A673 (cell line): Measurements from ENCODE around the gene ADD3. TPM values are rescaled to one million over a fixed set of nuclear protein-coding genes. Genes with fewer than 3 reads are reported as not detected.

Experiments
- BruUV-seq: library from RNA; stranded (reverse); fragments of 400-500 nt; replicated peaks from 2 replicates; lab custom pipeline; 2021; lab: Mats Ljungman, UMichigan
- CTCF ChIA-PET: fragments of 300-600 bp; sonication (Branson Sonifier 250); formaldehyde crosslinking; loops from one replicate; lab custom pipeline; 2022; ENCODE audit warnings: antibody characterized with exemption; lab: Charles Lee
- POLR2A ChIA-PET: fragments of 300-600 bp; sonication (Branson Sonifier 250); formaldehyde crosslinking; loops from one replicate; lab custom pipeline; 2022; ENCODE audit warnings: antibody characterized with exemption; ENCODE audit not compliant: low non-redundant PET; lab: Charles Lee
- DNase-seq: peaks from one replicate; pipeline ENCODE4 v3.0.0-alpha.2; 2015; ENCODE audit warnings: low spot score
- H3K27ac ChIP-seq: fragments of 200-600 bp; sonication (generic); 2 replicates; pipeline ENCODE4 v1.5.1; 2016; ENCODE audit warnings: mixed run types, low read depth, mild to moderate bottlenecking, mixed read lengths, antibody characterized with exemption, low read length; ENCODE audit not compliant: poor library complexity, severe bottlenecking
- H3K27me3 ChIP-seq: fragments of 200-600 bp; sonication (generic); replicated peaks from 2 replicates; pipeline ENCODE4 v1.6.1; 2017; ENCODE audit warnings: mixed run types, low read depth, mild to moderate bottlenecking, mixed read lengths, antibody characterized with exemption, low read length; ENCODE audit not compliant: insufficient read depth, poor library complexity
- H3K36me3 ChIP-seq: fragments of 200-600 bp; sonication (generic); 2 replicates; pipeline ENCODE4 v1.6.1; 2016; ENCODE audit warnings: mixed run types, mild to moderate bottlenecking, mixed read lengths, antibody characterized with exemption, low read length; ENCODE audit not compliant: insufficient read depth, poor library complexity, severe bottlenecking
- H3K4me1 ChIP-seq: fragments of 200-600 bp; sonication (generic); 2 replicates; pipeline ENCODE4 v1.6.1; 2017; ENCODE audit warnings: mixed run types, mild to moderate bottlenecking, mixed read lengths, antibody characterized with exemption, low read length; ENCODE audit not compliant: insufficient read depth, poor library complexity, severe bottlenecking
- H3K4me3 ChIP-seq: fragments of 200-600 bp; sonication (generic); 2 replicates; pipeline ENCODE4 v1.5.1; 2016; ENCODE audit warnings: low read depth, mixed run types, mild to moderate bottlenecking, mixed read lengths, low read length; ENCODE audit not compliant: poor library complexity, severe bottlenecking
- H3K9me3 ChIP-seq: fragments of 200-600 bp; sonication (generic); 2 replicates; pipeline ENCODE4 v1.6.1; 2016; ENCODE audit warnings: mixed run types, low read depth, mild to moderate bottlenecking, mixed read lengths, antibody characterized with exemption, low read length; ENCODE audit not compliant: poor library complexity, severe bottlenecking
- CTCF ChIP-seq: fragments of 300-800, 200-600 bp; sonication (generic); conservative IDR thresholded peaks from 2 replicates; pipeline ENCODE4 v1.5.1; 2017; ENCODE audit warnings: low read depth, mild to moderate bottlenecking, antibody characterized with exemption, low read length, moderate library complexity, mixed read lengths
- EZH2 ChIP-seq: fragments of 200-600 bp; sonication (generic); IDR thresholded peaks from 2 replicates; pipeline ENCODE4 v1.6.1; 2017; ENCODE audit warnings: borderline replicate concordance, low read depth, mild to moderate bottlenecking, mixed read lengths, antibody characterized with exemption, low read length; ENCODE audit not compliant: poor library complexity, severe bottlenecking
- intact Hi-C: fragments of 100-400 bp; cut with micrococcal nuclease; formaldehyde crosslinking; loops from one replicate; pipeline ENCODE4 v1.10.0; 2022; ENCODE audit not compliant: unreplicated experiment
- total RNA-seq: library from RNA; stranded (reverse); gene quantifications from 2 replicates; pipeline ENCODE4 v1.2.3, GENCODE V29; 2021

Gene ADD3
- total RNA-seq, 1 experiment from 2014 or later, result 82.9 TPM

GRCh38 chr10:109987452-109988211 is 20.2 kb upstream of the ADD3 start:
- no peaks in the 10 kb centered on the region for H3K4me1 ChIP-seq
- H3K27ac ChIP-seq, result no peak overlapping the region
- intact Hi-C loops, result no loop called here
- peaks cover 6% of the 10 kb centered on the region for H3K27me3 ChIP-seq
- no peak for TF ChIP-seq EZH2
- no peak for TF ChIP-seq CTCF
- H3K36me3 ChIP-seq, result no peaks in the 10 kb centered on the region
- DNase-seq, result no peak
- ChIA-PET CTCF (no interaction called here), POLR2A (interaction anchor here (0.5 kb wide), 1 partner anchor 96 kb away, joined by 4 read pairs; no protein-coding TSS in a partner anchor)
- no TSS peak for BruUV-seq
- no peaks in the 10 kb centered on the region for H3K9me3 ChIP-seq
- no peak overlapping the region for H3K4me3 ChIP-seq

- POLR2A ChIA-PET, result no interaction called here
- no TSS peak for BruUV-seq
- H3K27ac ChIP-seq, result no peak overlapping the region
These were observed 19.6 kb upstream of the ADD3 start for GRCh38 chr10:109988212-109988596.

GRCh38 chr10:109991266-109991855 is 16.4 kb upstream of the ADD3 start:
- Histone ChIP-seq H3K27me3 (peaks cover 6% of the 10 kb centered on the region), H3K36me3 (no peaks in the 10 kb centered on the region), H3K9me3 (no peaks in the 10 kb centered on the region), H3K4me1 (peaks cover 11% of the 10 kb centered on the region), H3K4me3 (no peak overlapping the region), H3K27ac (no peak overlapping the region)
- no TSS peak for BruUV-seq
- CTCF ChIA-PET, result no interaction called here
- no peak for DNase-seq
- no peak for TF ChIP-seq EZH2
- no peak for TF ChIP-seq CTCF
- POLR2A ChIA-PET, result no interaction called here
- intact Hi-C loops, result no loop called here

More at GRCh38 chr10:109988212-109988596, 19.6 kb upstream of the ADD3 start:
- intact Hi-C loops, result no loop called here
- CTCF ChIA-PET, result interaction anchor here (0.6 kb wide), 1 partner anchor 174 kb away, joined by 3 read pairs; no protein-coding TSS in a partner anchor
- no peaks in the 10 kb centered on the region for H3K9me3 ChIP-seq
- H3K4me3 ChIP-seq, result no peak overlapping the region
- peaks cover 6% of the 10 kb centered on the region for H3K27me3 ChIP-seq
- TF ChIP-seq CTCF (no peak), EZH2 (no peak)
- H3K36me3 ChIP-seq, result no peaks in the 10 kb centered on the region
- DNase-seq, result no peak
- H3K4me1 ChIP-seq, result no peaks in the 10 kb centered on the region
